Stomach (tissue), 4 donors: ENCODE measurements around the gene R3HCC1L.

ENCODE experiments used
- CTCF ChIP-seq, 7 experiments: fragments of 450-650 bp in 4 of 7; fragments of 200-600 bp in 3 of 7; sonication (generic) in 3 of 7; IDR thresholded peaks; one replicate each; pipeline ENCODE4 v1.5.1; 2016 to 2019; ENCODE audit warnings: antibody characterized with exemption in 7 of 7, control low read depth in 2 of 7, mild to moderate bottlenecking in 1 of 7
- POLR2A ChIP-seq, 4 donors: fragments of 450-650 bp; IDR thresholded peaks; one replicate each; pipeline ENCODE4 v1.6.1; 2016; ENCODE audit warnings: antibody characterized with exemption in 4 of 4, control low read depth in 2 of 4, mild to moderate bottlenecking in 1 of 4, moderate library complexity in 1 of 4
- POLR2AphosphoS5 ChIP-seq, 3 donors: sonication (generic); formaldehyde crosslinking; IDR thresholded peaks; one replicate each; pipeline ENCODE4 v1.6.1; 2016; ENCODE audit warnings: antibody characterized with exemption in 3 of 3

DNA sequence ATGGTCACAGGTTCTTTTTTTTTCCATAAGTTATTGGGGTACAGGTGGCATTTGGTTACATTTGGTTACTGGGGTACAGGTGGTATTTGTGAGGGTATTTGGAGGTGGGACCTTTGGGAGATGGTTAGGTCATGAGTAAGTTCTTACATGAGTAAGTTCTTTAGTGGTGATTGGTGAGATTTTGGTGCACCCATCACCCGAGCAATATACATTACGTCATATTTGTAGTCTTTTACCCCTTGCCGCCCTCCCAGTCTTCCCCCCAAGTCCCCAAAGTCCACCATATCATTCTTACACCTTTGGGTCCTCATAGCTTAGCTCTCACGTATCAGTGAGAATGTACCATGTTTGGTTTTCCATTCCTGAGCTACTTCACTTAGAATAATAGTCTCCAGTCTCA is 49.2 kb upstream of the R3HCC1L start:
- no peak for TF ChIP-seq CTCF (IDR thresholded peaks at IDR 0.05)
- TF ChIP-seq POLR2AphosphoS5 (IDR thresholded peaks at IDR 0.05) = no peak
- no peak for TF ChIP-seq POLR2A (IDR thresholded peaks at IDR 0.05)
